ENCODE data around the gene CLIP3.
"Not testable (repeated sequence)": the region's sequence is repeated elsewhere in the genome, so short reads cannot be mapped to it uniquely, and the experiment has no call there.

The CLIP3 gene

GRCh38 chr19:36047835-36048234 is 15.2 kb upstream of the CLIP3 start:
- no peak for DNase-seq

GRCh38 chr19:36046443-36047050 is 13.9 kb upstream of the CLIP3 start:
- DNase-seq: no peak

GRCh38 chr19:36043952-36044351 is 11.3 kb upstream of the CLIP3 start:
- no peak for DNase-seq

- DNase-seq: no peak
Observed at GRCh38 chr19:36041831-36042230, 9.2 kb upstream of the CLIP3 start.

- not testable (repeated sequence) for DNase-seq
Observed at GRCh38 chr19:36041092-36041491, 8.4 kb upstream of the CLIP3 start.

GRCh38 chr19:36040495-36040894 is 7.8 kb upstream of the CLIP3 start:
- no peak for DNase-seq

GRCh38 chr19:36031308-36031707 is 1.4 kb downstream of the CLIP3 start:
- DNase-seq: no peak

GRCh38 chr19:36030264-36031148 is 2.2 kb downstream of the CLIP3 start:
- DNase-seq: no peak

- no peak for DNase-seq
Observed at GRCh38 chr19:36028313-36029041, 4.2 kb downstream of the CLIP3 start.

- no peak for DNase-seq
Observed at GRCh38 chr19:36027696-36028095, 5.0 kb downstream of the CLIP3 start.

- no peak for DNase-seq
Observed at GRCh38 chr19:36026091-36026876, 6.4 kb downstream of the CLIP3 start.

GRCh38 chr19:36025541-36025940 is 7.1 kb downstream of the CLIP3 start:
- DNase-seq: no peak

- DNase-seq: no peak
Observed at GRCh38 chr19:36023432-36023831, 9.2 kb downstream of the CLIP3 start.

- DNase-seq: no peak
Observed at GRCh38 chr19:36019061-36019670, 13.5 kb downstream of the CLIP3 start.

GRCh38 chr19:36014012-36014924 is 18.4 kb downstream of the CLIP3 start, which contains the start of gene ALKBH6:
TSS of gene ALKBH6 (minus strand) at chr19:36014213. CDS start at chr19:36013397, 816 bp downstream.
- DNase-seq: peak; percentile 99

GRCh38 chr19:36013280-36014011 is 19.2 kb downstream of the CLIP3 start:
- DNase-seq: no peak

- no peak for DNase-seq
Observed at GRCh38 chr19:36010402-36010801, 22.3 kb downstream of the CLIP3 start.

- DNase-seq: no peak
Observed at GRCh38 chr19:36009633-36010379, 22.9 kb downstream of the CLIP3 start.

GRCh38 chr19:36009220-36009619 is 23.5 kb downstream of the CLIP3 start:
- no peak for DNase-seq
